HG03045 (cell line): ENCODE measurements around the gene HSFX4.
A peak's percentile ranks its signal among the peaks of the same experiment; 100 is the strongest.
"Not testable (repeated sequence)": the region's sequence is repeated elsewhere in the genome, so short reads cannot be mapped to it uniquely, and the experiment has no call there.

ENCODE experiments used
- ATAC-seq: cut with Tn5 transposase; IDR thresholded peaks from one replicate; pipeline ENCODE4 v1.9.1; 2021; ENCODE audit warnings: mild to moderate bottlenecking, moderate library complexity; ENCODE audit not compliant: unreplicated experiment

Gene HSFX4

DNA sequence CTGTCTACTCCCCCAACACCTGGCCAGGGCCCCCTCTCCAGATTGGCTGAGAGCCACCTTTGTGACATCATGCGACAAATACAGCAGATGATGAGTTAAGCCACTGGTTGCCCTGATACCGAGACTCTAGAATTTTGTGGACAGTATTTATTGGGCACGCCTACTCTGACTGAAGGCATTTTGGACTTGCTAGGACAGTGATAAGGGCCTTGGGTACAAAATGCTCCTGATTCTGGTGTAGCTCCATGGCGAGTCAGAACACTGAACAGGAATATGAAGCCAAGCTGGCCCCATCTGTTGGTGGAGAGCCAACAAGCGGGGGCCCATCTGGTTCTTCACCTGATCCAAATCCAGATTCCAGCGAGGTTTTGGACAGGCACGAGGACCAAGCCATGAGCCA, at the start of gene HSFX4:
HSFX4 (plus strand) TSS at position 174 of the 400 bp plus-strand sequence; CDS start at position 246, 72 bp downstream.
- ATAC-seq = not testable (repeated sequence)

GRCh38 chrX:149881081-149881711, 48.2 kb upstream of the HSFX4 start, which contains the start of gene MAGEA8:
Gene MAGEA8 (plus strand): TSS chrX:149881183. CDS start chrX:149884273, 3,090 bp downstream.
- ATAC-seq = no peak

- not testable (repeated sequence) for ATAC-seq
Observed at GRCh38 chrX:149890828-149891227, 38.5 kb upstream of the HSFX4 start.

DNA sequence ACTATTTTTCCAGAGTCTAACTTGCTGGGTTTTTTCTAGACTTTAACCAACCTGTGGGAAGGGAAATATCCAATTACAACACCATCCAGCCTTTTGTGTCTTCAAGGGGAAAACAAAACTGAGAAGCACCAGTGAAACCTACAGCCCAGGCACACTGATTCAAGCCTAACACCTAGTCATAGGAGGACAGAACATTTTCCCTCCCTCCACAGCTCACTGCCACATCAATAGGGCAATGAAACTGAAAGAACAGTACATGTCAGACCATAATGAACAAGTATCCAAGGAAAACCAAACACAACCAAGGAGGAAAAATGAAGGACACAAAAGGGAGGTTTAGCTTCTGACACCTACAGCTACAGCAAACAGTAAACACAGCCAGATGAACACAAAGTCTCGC, 30.8 kb upstream of the HSFX4 start:
- ATAC-seq = no peak

GRCh38 chrX:149903889-149904748, 25.3 kb upstream of the HSFX4 start:
- peak; percentile 91 for ATAC-seq

GRCh38 chrX:149908308-149908707, 21.1 kb upstream of the HSFX4 start:
- ATAC-seq = no peak

- no peak for ATAC-seq
Observed at GRCh38 chrX:149908727-149909126, 20.6 kb upstream of the HSFX4 start.

- ATAC-seq = no peak
Observed at GRCh38 chrX:149909324-149910177, 19.8 kb upstream of the HSFX4 start.

GRCh38 chrX:149910178-149910695, 19.1 kb upstream of the HSFX4 start:
- ATAC-seq = no peak

GRCh38 chrX:149916745-149917392, 12.5 kb upstream of the HSFX4 start:
- no peak for ATAC-seq

DNA sequence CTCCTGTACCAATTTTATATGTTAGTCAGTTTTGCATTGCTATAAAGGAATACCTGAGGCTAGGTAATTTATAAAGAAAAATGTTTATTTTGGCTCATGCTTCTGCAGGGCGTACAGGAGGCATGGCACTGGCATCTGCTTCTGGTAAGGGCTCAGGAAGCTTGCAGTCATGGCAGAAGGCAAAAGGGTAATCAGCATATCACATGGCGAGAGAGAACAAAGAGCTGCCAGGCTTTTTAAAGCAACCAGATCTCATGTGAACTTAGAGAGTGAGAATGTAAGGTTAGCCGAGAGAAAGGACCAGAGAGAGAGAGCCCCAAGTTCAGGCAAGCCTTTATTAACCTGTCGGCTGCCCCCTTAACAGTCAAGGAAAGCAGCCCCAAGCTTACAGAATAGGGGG, 5.5 kb upstream of the HSFX4 start:
- not testable (repeated sequence) for ATAC-seq

DNA sequence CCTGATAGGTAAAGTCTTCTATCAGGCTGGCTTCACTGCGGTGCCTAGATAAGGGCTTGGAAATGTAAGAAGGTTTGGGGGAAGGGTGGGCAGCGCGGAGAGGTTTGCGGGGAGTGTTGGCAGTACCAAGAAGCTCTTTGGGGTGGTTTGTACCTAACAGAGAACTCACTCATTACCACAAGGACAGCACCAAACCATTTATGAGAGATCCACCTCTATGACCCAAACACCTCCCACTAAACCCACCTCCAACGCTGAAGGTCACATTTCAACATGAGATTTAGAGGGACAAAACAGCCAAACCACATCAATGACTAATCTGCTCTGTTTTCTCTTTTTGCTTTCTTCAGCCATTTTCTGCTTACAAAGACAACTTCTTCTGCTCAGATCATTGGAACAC, 4.9 kb upstream of the HSFX4 start:
- ATAC-seq = not testable (repeated sequence)

- ATAC-seq = not testable (repeated sequence)
Observed at GRCh38 chrX:149927245-149927963, 2.0 kb upstream of the HSFX4 start.

DNA sequence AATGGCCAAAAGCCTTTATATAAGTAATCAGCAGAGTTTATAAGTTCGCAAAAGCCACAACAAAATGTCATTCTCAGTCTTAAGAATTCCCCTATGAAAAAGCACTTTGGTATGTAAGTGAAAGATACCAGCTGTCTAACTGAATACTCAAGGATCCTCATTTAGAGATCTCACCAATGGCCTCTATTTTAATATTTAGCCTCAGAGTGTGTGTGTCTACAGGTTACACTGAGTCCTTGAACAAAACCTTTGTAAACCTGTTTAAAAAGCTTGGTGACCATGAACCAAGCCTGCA, 1.5 kb upstream of the HSFX4 start:
- ATAC-seq = not testable (repeated sequence)

GRCh38 chrX:149928635-149929034, 738 bp upstream of the HSFX4 start:
- not testable (repeated sequence) for ATAC-seq

DNA sequence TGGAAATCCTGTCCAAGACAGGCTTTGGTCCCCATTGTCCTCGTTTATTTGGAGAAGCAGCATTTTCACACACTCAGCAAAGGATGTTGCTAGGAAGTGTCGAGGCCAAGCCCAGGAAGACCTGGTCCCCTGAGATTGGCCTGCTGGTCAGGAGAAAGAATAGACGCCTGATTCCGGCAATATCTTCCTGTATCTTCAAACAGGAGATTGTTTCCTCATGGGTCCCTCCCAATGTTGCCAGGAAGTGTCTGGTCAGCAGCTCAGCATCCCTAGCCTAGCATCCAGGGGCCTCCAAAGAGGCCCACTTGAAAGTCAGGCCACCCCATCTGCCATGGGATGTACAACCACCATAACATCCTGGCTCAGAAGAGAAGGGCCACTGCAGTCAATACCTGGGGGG, 2.0 kb downstream of the HSFX4 start:
- not testable (repeated sequence) for ATAC-seq

DNA sequence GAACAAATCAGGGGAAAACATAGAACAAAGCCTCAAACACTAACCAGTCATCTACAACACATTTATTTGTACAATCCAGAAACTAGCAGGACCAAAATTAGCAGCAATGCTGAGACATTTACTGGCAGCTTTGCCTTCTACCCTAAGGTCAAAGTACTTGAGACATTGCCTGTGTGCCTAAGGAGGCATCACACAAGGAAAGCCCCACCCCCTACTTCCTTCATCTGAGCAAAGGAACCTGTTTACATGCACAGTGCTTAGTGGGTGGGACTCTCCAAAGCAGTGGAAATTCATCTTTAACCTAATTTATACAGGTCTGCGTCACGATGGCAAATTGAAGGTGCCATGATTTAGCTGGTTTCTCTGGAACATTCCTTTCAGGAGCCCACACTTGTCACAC, 2.8 kb downstream of the HSFX4 start:
- not testable (repeated sequence) for ATAC-seq

DNA sequence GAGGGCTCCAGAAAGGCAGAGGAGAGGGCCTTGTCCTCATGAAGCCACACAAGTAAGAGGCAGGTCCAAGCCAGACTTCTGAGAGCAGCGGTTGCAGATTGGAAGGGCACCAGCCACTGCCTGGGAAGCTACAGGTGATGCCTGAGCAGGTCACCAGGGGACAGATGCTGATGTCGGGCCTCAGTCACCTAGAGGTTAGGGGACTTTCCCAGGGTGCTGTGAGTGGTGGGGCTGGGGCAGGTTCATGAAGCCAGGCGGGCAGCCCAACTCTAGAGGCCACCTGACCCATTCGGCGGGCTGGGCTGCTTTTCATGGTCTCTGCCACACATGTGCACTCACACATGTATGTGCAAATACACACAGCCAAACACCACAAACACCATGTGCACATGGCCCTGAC, 3.6 kb downstream of the HSFX4 start:
- not testable (repeated sequence) for ATAC-seq

DNA sequence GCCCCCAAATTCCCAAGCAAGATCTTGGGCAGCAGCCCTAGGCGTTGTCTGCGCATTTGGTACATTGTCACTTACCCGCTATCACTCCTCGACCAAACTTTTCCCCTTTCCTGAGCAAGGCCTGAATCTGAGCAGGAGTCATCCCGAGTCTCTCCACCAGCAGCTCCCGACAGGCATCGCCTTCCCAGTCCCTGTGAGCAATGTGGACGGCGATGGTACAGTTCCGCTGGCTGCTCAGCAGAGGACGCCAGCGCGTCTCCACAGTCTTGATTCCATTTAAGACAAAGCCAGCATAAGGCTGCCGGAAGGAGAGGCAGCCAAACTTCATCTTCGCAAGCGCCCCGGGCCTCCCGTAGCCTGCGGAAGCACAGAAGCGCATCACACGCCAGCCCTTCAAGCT, 4.2 kb downstream of the HSFX4 start:
- ATAC-seq = not testable (repeated sequence)

GRCh38 chrX:149937328-149937727, 8.0 kb downstream of the HSFX4 start:
- not testable (repeated sequence) for ATAC-seq
